HG03469 (cell line): ENCODE results near the gene SFT2D2.

Experiments used
- ATAC-seq: cut with Tn5 transposase; IDR thresholded peaks from one replicate; pipeline ENCODE4 v1.9.1; 2021; ENCODE audit warnings: mild to moderate bottlenecking, moderate library complexity, moderate number of reproducible peaks; ENCODE audit not compliant: unreplicated experiment

Gene SFT2D2

GRCh38 chr1:168301664-168302320, 76.0 kb downstream of the SFT2D2 start:
- no peak for ATAC-seq
